ENCODE results near the gene PELO. TPM values are rescaled to one million over a fixed set of nuclear protein-coding genes. Genes with fewer than 3 reads are reported as not detected.

Gene PELO
- polyA plus RNA-seq, 1 donor (not counting 4 experiments of a cell fraction or from before 2014, with no cell fraction given): 10.6 TPM

GRCh38 chr5:52777186-52777585 lies 10.5 kb upstream of the PELO start:
- no peaks in the 10 kb centered on the region for H3K4me1 ChIP-seq (ENCODE audit: control insufficient read depth, extremely low read depth, insufficient read depth, low read length)
- no peaks in the 10 kb centered on the region for H4K20me1 ChIP-seq (ENCODE audit: control insufficient read depth, extremely low read depth, insufficient read depth, low read length)
- TF ChIP-seq, protein P1, sequence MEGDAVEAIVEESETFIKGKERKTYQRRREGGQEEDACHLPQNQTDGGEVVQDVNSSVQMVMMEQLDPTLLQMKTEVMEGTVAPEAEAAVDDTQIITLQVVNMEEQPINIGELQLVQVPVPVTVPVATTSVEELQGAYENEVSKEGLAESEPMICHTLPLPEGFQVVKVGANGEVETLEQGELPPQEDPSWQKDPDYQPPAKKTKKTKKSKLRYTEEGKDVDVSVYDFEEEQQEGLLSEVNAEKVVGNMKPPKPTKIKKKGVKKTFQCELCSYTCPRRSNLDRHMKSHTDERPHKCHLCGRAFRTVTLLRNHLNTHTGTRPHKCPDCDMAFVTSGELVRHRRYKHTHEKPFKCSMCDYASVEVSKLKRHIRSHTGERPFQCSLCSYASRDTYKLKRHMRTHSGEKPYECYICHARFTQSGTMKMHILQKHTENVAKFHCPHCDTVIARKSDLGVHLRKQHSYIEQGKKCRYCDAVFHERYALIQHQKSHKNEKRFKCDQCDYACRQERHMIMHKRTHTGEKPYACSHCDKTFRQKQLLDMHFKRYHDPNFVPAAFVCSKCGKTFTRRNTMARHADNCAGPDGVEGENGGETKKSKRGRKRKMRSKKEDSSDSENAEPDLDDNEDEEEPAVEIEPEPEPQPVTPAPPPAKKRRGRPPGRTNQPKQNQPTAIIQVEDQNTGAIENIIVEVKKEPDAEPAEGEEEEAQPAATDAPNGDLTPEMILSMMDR (optimal IDR thresholded peaks at IDR 0.05 in 1 of 3, IDR thresholded peaks at IDR 0.05 in 1 of 3, conservative IDR thresholded peaks at IDR 0.05 in 1 of 3; ENCODE audit: extremely low read depth in 1 of 3, insufficient read depth in 2 of 3, low read length in 3 of 3): no peak
- TF ChIP-seq EZH2 (IDR thresholded peaks at IDR 0.05; ENCODE audit: low read length): no peak
- no peaks in the 10 kb centered on the region for H3K27me3 ChIP-seq (ENCODE audit: control insufficient read depth, extremely low read depth, insufficient read depth, low read length)
- FAIRE-seq (no peak), DNase-seq (ENCODE audit: low read depth, low spot score) (no peak)
- no peak overlapping the region for H3K4me2 ChIP-seq (ENCODE audit: control insufficient read depth, extremely low read depth, insufficient read depth, low read depth, low read length)
- H3K79me2 ChIP-seq (ENCODE audit: control insufficient read depth, insufficient read depth, low read length): no peaks in the 10 kb centered on the region
- no peaks in the 10 kb centered on the region for H3K9me3 ChIP-seq (ENCODE audit: control insufficient read depth, low read depth, low read length)
- H3K36me3 ChIP-seq (ENCODE audit: control insufficient read depth in 2 of 2, extremely low read depth in 1 of 2, insufficient read depth in 2 of 2, low read length in 2 of 2): no peaks in the 10 kb centered on the region
- no peak overlapping the region for H3K27ac ChIP-seq (ENCODE audit: control insufficient read depth, insufficient read depth, low read length)
- no peaks in the 10 kb centered on the region for H3K9me1 ChIP-seq (ENCODE audit: control insufficient read depth, extremely low read depth, insufficient read depth, low read length)
- dilution Hi-C loops (cut with MboI; ENCODE audit: extremely low pct_ligation_motif_present, low sequenced_read_pairs): no loop called here
- no peak overlapping the region for H3K9ac ChIP-seq (ENCODE audit: control insufficient read depth, extremely low read depth, insufficient read depth, low read length)
- no peak overlapping the region for H3K4me3 ChIP-seq (ENCODE audit: control insufficient read depth in 2 of 3, extremely low read depth in 1 of 3, insufficient read depth in 2 of 3, low read depth in 1 of 3, low read length in 3 of 3)
- H2AFZ ChIP-seq (ENCODE audit: control insufficient read depth, low read length): no peak overlapping the region

DNA sequence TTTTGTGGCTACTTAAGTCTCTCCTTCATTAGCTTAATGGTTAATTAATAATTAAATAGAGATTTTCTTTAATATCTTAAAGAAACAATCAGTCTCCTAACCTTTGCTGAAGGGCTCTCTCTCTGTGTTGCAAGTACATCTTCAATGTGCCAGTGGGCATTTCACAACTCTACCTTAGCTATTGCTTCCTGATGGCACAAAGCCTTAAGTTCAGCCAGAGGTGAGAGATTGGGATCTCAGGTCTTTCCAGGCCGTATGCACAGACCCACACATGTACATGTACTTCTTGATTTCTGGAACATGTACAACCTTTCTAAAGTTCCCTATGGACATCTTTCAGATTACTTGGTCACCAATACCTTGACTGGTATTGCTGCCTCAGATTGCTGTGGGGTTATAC lies 8.9 kb upstream of the PELO start:
- no peak overlapping the region for H3K4me3 ChIP-seq (ENCODE audit: control insufficient read depth in 2 of 3, extremely low read depth in 1 of 3, insufficient read depth in 2 of 3, low read depth in 1 of 3, low read length in 3 of 3)
- H3K9me1 ChIP-seq (ENCODE audit: control insufficient read depth, extremely low read depth, insufficient read depth, low read length): no peaks in the 10 kb centered on the region
- H4K20me1 ChIP-seq (ENCODE audit: control insufficient read depth, extremely low read depth, insufficient read depth, low read length): no peaks in the 10 kb centered on the region
- no peak overlapping the region for H3K27ac ChIP-seq (ENCODE audit: control insufficient read depth, insufficient read depth, low read length)
- FAIRE-seq (no peak), DNase-seq (ENCODE audit: low read depth, low spot score) (no peak)
- H3K9ac ChIP-seq (ENCODE audit: control insufficient read depth, extremely low read depth, insufficient read depth, low read length): no peak overlapping the region
- no peaks in the 10 kb centered on the region for H3K36me3 ChIP-seq (ENCODE audit: control insufficient read depth in 2 of 2, extremely low read depth in 1 of 2, insufficient read depth in 2 of 2, low read length in 2 of 2)
- no peak for TF ChIP-seq EZH2 (IDR thresholded peaks at IDR 0.05; ENCODE audit: low read length)
- TF ChIP-seq, protein P1 (optimal IDR thresholded peaks at IDR 0.05 in 1 of 3, IDR thresholded peaks at IDR 0.05 in 1 of 3, conservative IDR thresholded peaks at IDR 0.05 in 1 of 3; ENCODE audit: extremely low read depth in 1 of 3, insufficient read depth in 2 of 3, low read length in 3 of 3): no peak
- H3K27me3 ChIP-seq (ENCODE audit: control insufficient read depth, extremely low read depth, insufficient read depth, low read length): no peaks in the 10 kb centered on the region
- H3K4me2 ChIP-seq (ENCODE audit: control insufficient read depth, extremely low read depth, insufficient read depth, low read depth, low read length): no peak overlapping the region
- H2AFZ ChIP-seq (ENCODE audit: control insufficient read depth, low read length): no peak overlapping the region
- dilution Hi-C loops (cut with MboI; ENCODE audit: extremely low pct_ligation_motif_present, low sequenced_read_pairs): no loop called here
- no peaks in the 10 kb centered on the region for H3K79me2 ChIP-seq (ENCODE audit: control insufficient read depth, insufficient read depth, low read length)
- H3K4me1 ChIP-seq (ENCODE audit: control insufficient read depth, extremely low read depth, insufficient read depth, low read length): peaks cover 6% of the 10 kb centered on the region
- H3K9me3 ChIP-seq (ENCODE audit: control insufficient read depth, low read depth, low read length): no peaks in the 10 kb centered on the region
